ENCODE data around the gene ARAP3. TPM values are rescaled to one million over a fixed set of nuclear protein-coding genes. Genes with fewer than 3 reads are reported as not detected.
A peak's percentile ranks its signal among the peaks of the same experiment; 100 is the strongest.

The ARAP3 gene
- total RNA-seq, 1 donor from 2014 or later, result 6.2 TPM

DNA sequence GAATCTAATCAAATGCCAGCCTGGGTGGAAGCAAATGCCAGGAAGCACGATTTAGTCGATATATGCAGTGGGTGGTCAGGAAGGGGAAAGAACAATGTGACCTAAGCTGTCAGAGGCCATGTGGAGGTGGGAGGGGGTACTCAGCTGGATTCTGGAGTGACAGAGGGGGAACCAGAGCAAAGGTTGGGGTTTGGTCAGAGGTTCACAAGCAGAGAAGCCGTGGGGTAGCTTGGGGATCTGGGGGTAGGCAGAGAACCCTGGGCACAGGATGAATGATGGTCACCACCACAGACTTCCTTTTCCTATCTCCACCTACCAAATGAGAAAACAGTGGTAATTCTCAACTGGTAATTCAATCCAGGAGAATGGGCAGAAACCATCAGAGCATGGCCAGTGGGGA is 24.1 kb upstream of the ARAP3 start:
- no peak for TF ChIP-seq CTCF (IDR thresholded peaks at IDR 0.05; ENCODE audit: unreplicated experiment)
- H3K9me3 Mint-ChIP-seq (ENCODE audit: low read depth), result no peaks in the 10 kb centered on the region
- DNase-seq (ENCODE audit: low spot score, unreplicated experiment), result no peak
- peaks cover 19% of the 10 kb centered on the region for H3K27me3 Mint-ChIP-seq
- H3K27ac Mint-ChIP-seq, result no peak overlapping the region
- no peak overlapping the region for H3K4me3 Mint-ChIP-seq (ENCODE audit: low read depth)
- H3K4me1 Mint-ChIP-seq (ENCODE audit: low read depth), result peaks cover 6% of the 10 kb centered on the region
- no peaks in the 10 kb centered on the region for H3K36me3 Mint-ChIP-seq (ENCODE audit: insufficient read depth)

DNA sequence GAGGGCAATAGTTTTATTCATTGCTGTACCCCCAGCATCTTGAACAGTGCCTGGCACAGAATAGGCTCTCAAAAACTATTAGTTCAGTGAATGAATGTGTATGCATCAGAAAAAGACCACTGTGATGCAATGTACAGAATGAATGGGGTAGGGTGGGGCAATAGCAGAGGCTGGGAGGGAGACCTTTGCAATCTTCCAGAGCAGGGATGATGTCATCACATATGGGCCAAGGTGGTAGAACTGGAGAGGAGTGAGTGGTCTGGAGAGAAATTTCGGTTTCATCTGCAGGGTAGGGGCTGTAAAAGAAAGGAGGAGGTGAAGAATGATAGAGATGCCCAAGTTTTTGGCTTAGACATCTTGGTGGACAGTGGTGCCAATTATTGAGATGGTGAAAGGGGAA is 23.4 kb upstream of the ARAP3 start:
- H3K4me1 Mint-ChIP-seq (ENCODE audit: low read depth), result peaks cover 6% of the 10 kb centered on the region
- no peak overlapping the region for H3K27ac Mint-ChIP-seq
- H3K9me3 Mint-ChIP-seq (ENCODE audit: low read depth), result no peaks in the 10 kb centered on the region
- TF ChIP-seq CTCF (IDR thresholded peaks at IDR 0.05; ENCODE audit: unreplicated experiment), result no peak
- no peak overlapping the region for H3K4me3 Mint-ChIP-seq (ENCODE audit: low read depth)
- no peaks in the 10 kb centered on the region for H3K36me3 Mint-ChIP-seq (ENCODE audit: insufficient read depth)
- H3K27me3 Mint-ChIP-seq, result peaks cover 22% of the 10 kb centered on the region
- no peak for DNase-seq (ENCODE audit: low spot score, unreplicated experiment)

GRCh38 chr5:141704782-141705297 is 22.8 kb upstream of the ARAP3 start:
- no peak overlapping the region for H3K4me3 Mint-ChIP-seq (ENCODE audit: low read depth)

GRCh38 chr5:141703133-141703561 is 21.1 kb upstream of the ARAP3 start:
- Mint-ChIP-seq H3K9me3 (ENCODE audit: low read depth) (no peaks in the 10 kb centered on the region), H3K27ac (no peak overlapping the region), H3K4me3 (ENCODE audit: low read depth) (peak overlapping the region; percentile 65), H3K4me1 (ENCODE audit: low read depth) (peaks cover 6% of the 10 kb centered on the region), H3K36me3 (ENCODE audit: insufficient read depth) (no peaks in the 10 kb centered on the region), H3K27me3 (peaks cover 44% of the 10 kb centered on the region)
- no peak for DNase-seq (ENCODE audit: low spot score, unreplicated experiment)
- no peak for TF ChIP-seq CTCF (IDR thresholded peaks at IDR 0.05; ENCODE audit: unreplicated experiment)

More at GRCh38 chr5:141704782-141705297, 22.8 kb upstream of the ARAP3 start:
- H3K4me1 Mint-ChIP-seq (ENCODE audit: low read depth), result peaks cover 6% of the 10 kb centered on the region
- H3K27ac Mint-ChIP-seq, result no peak overlapping the region
- H3K9me3 Mint-ChIP-seq (ENCODE audit: low read depth), result no peaks in the 10 kb centered on the region
- no peaks in the 10 kb centered on the region for H3K36me3 Mint-ChIP-seq (ENCODE audit: insufficient read depth)
- TF ChIP-seq CTCF (IDR thresholded peaks at IDR 0.05; ENCODE audit: unreplicated experiment), result no peak
- no peak for DNase-seq (ENCODE audit: low spot score, unreplicated experiment)
- peaks cover 28% of the 10 kb centered on the region for H3K27me3 Mint-ChIP-seq

- H3K27me3 Mint-ChIP-seq, result peaks cover 59% of the 10 kb centered on the region
- no peak for DNase-seq (ENCODE audit: low spot score, unreplicated experiment)
- no peaks in the 10 kb centered on the region for H3K9me3 Mint-ChIP-seq (ENCODE audit: low read depth)
- H3K27ac Mint-ChIP-seq, result no peak overlapping the region
- no peak overlapping the region for H3K4me3 Mint-ChIP-seq (ENCODE audit: low read depth)
- TF ChIP-seq CTCF (IDR thresholded peaks at IDR 0.05; ENCODE audit: unreplicated experiment), result no peak
- no peaks in the 10 kb centered on the region for H3K36me3 Mint-ChIP-seq (ENCODE audit: insufficient read depth)
- peaks cover 6% of the 10 kb centered on the region for H3K4me1 Mint-ChIP-seq (ENCODE audit: low read depth)
Observed at GRCh38 chr5:141701360-141702119, 19.5 kb upstream of the ARAP3 start.

Data from progenitor cell of endocrine pancreas (in vitro differentiated cells).